ENCODE measurements around the gene DHRSX.

DNA sequence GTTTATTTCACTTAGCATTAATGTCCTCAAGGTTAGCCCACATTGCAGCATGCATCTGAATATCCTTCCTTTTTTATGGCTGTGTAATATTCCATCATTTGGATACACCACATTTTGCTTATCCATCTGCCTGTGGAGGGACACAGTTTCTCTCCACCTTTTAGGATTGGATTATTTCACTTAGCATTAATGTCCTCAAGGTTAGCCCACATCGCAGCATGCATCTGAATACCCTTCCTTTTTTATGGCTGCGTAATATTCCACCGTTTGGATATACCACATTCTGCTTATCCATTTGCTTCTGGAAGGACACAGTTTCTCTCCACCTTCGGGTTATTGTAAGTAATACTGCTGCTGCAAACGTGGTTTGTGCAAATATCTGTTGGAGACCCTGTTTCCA lies 110.0 kb downstream of the DHRSX start:
- TF ChIP-seq, protein P1, sequence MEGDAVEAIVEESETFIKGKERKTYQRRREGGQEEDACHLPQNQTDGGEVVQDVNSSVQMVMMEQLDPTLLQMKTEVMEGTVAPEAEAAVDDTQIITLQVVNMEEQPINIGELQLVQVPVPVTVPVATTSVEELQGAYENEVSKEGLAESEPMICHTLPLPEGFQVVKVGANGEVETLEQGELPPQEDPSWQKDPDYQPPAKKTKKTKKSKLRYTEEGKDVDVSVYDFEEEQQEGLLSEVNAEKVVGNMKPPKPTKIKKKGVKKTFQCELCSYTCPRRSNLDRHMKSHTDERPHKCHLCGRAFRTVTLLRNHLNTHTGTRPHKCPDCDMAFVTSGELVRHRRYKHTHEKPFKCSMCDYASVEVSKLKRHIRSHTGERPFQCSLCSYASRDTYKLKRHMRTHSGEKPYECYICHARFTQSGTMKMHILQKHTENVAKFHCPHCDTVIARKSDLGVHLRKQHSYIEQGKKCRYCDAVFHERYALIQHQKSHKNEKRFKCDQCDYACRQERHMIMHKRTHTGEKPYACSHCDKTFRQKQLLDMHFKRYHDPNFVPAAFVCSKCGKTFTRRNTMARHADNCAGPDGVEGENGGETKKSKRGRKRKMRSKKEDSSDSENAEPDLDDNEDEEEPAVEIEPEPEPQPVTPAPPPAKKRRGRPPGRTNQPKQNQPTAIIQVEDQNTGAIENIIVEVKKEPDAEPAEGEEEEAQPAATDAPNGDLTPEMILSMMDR (IDR thresholded peaks at IDR 0.05), result no peak
- no peak for TF ChIP-seq POLR2A (IDR thresholded peaks at IDR 0.05)

Measured in thyroid gland (tissue), 4 donors.